Peyer's patch (tissue), 4 donors: ENCODE data around the gene HOXA5.

Experiments
- POLR2A ChIP-seq, 2 donors: fragments of 450-650 bp; IDR thresholded peaks; one replicate each; pipeline ENCODE4 v1.5.1; 2017; ENCODE audit warnings: antibody characterized with exemption in 2 of 2, mild to moderate bottlenecking in 2 of 2, moderate library complexity in 2 of 2
- TF ChIP-seq, protein P1 (sequence below), 6 experiments: fragments of 450-650 bp in 4 of 6; fragments of 200-600 bp in 2 of 6; sonication (generic) in 1 of 6; IDR thresholded peaks; one replicate each; pipeline ENCODE4 v1.5.1; 2017 to 2019; ENCODE audit warnings: antibody characterized with exemption in 6 of 6, mild to moderate bottlenecking in 3 of 6, moderate library complexity in 1 of 6

- TF ChIP-seq, protein P1, sequence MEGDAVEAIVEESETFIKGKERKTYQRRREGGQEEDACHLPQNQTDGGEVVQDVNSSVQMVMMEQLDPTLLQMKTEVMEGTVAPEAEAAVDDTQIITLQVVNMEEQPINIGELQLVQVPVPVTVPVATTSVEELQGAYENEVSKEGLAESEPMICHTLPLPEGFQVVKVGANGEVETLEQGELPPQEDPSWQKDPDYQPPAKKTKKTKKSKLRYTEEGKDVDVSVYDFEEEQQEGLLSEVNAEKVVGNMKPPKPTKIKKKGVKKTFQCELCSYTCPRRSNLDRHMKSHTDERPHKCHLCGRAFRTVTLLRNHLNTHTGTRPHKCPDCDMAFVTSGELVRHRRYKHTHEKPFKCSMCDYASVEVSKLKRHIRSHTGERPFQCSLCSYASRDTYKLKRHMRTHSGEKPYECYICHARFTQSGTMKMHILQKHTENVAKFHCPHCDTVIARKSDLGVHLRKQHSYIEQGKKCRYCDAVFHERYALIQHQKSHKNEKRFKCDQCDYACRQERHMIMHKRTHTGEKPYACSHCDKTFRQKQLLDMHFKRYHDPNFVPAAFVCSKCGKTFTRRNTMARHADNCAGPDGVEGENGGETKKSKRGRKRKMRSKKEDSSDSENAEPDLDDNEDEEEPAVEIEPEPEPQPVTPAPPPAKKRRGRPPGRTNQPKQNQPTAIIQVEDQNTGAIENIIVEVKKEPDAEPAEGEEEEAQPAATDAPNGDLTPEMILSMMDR (IDR thresholded peaks at IDR 0.05), result no peak
- TF ChIP-seq POLR2A (IDR thresholded peaks at IDR 0.05), result no peak
Measured at GRCh38 chr7:27189997-27190748, 46.7 kb upstream of the HOXA5 start.
